ENCODE data around the gene PRMT9. TPM values are rescaled to one million over a fixed set of nuclear protein-coding genes. Genes with fewer than 3 reads are reported as not detected.

The PRMT9 gene
- total RNA-seq, 4 donors from 2014 or later, result 5.2 to 9.1 (median 5.5) TPM

- no peak overlapping the region for H3K27ac ChIP-seq
- no peaks in the 10 kb centered on the region for H3K9me3 ChIP-seq
- H3K4me3 ChIP-seq, result no peak overlapping the region
- TF ChIP-seq CTCF (IDR thresholded peaks at IDR 0.05 in 4 of 5, conservative IDR thresholded peaks at IDR 0.05 in 1 of 5) (no peak), POLR2A (IDR thresholded peaks at IDR 0.05) (no peak)
- H3K27me3 ChIP-seq, result no peaks in the 10 kb centered on the region
- DNase-seq (no peak), ATAC-seq (no peak)
- no peaks in the 10 kb centered on the region for H3K4me1 ChIP-seq
- in situ Hi-C loops (cut with MboI; ENCODE audit: low sequenced_read_pairs in 4 of 4) (no loop called here), intact Hi-C loops (cut with DNase I; ENCODE audit: low total_unique reads) (loop anchor here (10.0 kb wide), 1 partner anchor 604 kb away; no protein-coding TSS in a partner anchor)
- H3K36me3 ChIP-seq, result no peaks in the 10 kb centered on the region
Observed at GRCh38 chr4:147610686-147611085, 73.3 kb downstream of the PRMT9 start.

GRCh38 chr4:147607471-147607870 lies 76.5 kb downstream of the PRMT9 start:
- in situ Hi-C loops (cut with MboI; ENCODE audit: low sequenced_read_pairs in 4 of 4) (no loop called here), intact Hi-C loops (cut with DNase I; ENCODE audit: low total_unique reads) (no loop called here)
- Histone ChIP-seq H3K4me1 (no peaks in the 10 kb centered on the region), H3K36me3 (no peaks in the 10 kb centered on the region), H3K4me3 (no peak overlapping the region), H3K9me3 (no peaks in the 10 kb centered on the region), H3K27ac (no peak overlapping the region), H3K27me3 (no peaks in the 10 kb centered on the region)
- ATAC-seq, result no peak
- no peak for TF ChIP-seq POLR2A (IDR thresholded peaks at IDR 0.05)
- no peak for TF ChIP-seq CTCF (IDR thresholded peaks at IDR 0.05 in 4 of 5, conservative IDR thresholded peaks at IDR 0.05 in 1 of 5)
- DNase-seq, result no peak

- Histone ChIP-seq H3K36me3 (no peaks in the 10 kb centered on the region), H3K27ac (no peak overlapping the region), H3K9me3 (no peaks in the 10 kb centered on the region), H3K4me1 (no peaks in the 10 kb centered on the region), H3K4me3 (no peak overlapping the region), H3K27me3 (no peaks in the 10 kb centered on the region)
- in situ Hi-C loops (cut with MboI; ENCODE audit: low sequenced_read_pairs in 4 of 4), result no loop called here
- no peak for TF ChIP-seq POLR2A (IDR thresholded peaks at IDR 0.05)
- TF ChIP-seq CTCF (IDR thresholded peaks at IDR 0.05 in 4 of 5, conservative IDR thresholded peaks at IDR 0.05 in 1 of 5), result no peak
- no peak for DNase-seq
- intact Hi-C loops (cut with DNase I; ENCODE audit: low total_unique reads), result no loop called here
- no peak for ATAC-seq
Observed at GRCh38 chr4:147605499-147605898, 78.5 kb downstream of the PRMT9 start.

- no peak for DNase-seq
- in situ Hi-C loops (cut with MboI; ENCODE audit: low sequenced_read_pairs in 4 of 4), result loop anchor here in 3 of 4 donors (25.0 kb wide), 3 partner anchors 437 to 587 kb away; no protein-coding TSS in a partner anchor
- Histone ChIP-seq H3K36me3 (no peaks in the 10 kb centered on the region), H3K27me3 (no peaks in the 10 kb centered on the region), H3K4me3 (no peak overlapping the region), H3K27ac (no peak overlapping the region), H3K4me1 (no peaks in the 10 kb centered on the region), H3K9me3 (no peaks in the 10 kb centered on the region)
- ATAC-seq, result no peak
- TF ChIP-seq POLR2A (IDR thresholded peaks at IDR 0.05) (no peak), CTCF (IDR thresholded peaks at IDR 0.05 in 4 of 5, conservative IDR thresholded peaks at IDR 0.05 in 1 of 5) (no peak)
- intact Hi-C loops (cut with DNase I; ENCODE audit: low total_unique reads), result loop anchor here (10.0 kb wide), 2 partner anchors 435 to 485 kb away; no protein-coding TSS in a partner anchor
Observed at GRCh38 chr4:147599769-147600168, 84.2 kb downstream of the PRMT9 start.

GRCh38 chr4:147599206-147599605 lies 84.8 kb downstream of the PRMT9 start:
- no peak overlapping the region for H3K4me3 ChIP-seq
- no peak overlapping the region for H3K27ac ChIP-seq
- no peak for ATAC-seq
- H3K4me1 ChIP-seq, result no peaks in the 10 kb centered on the region
- H3K9me3 ChIP-seq, result no peaks in the 10 kb centered on the region
- intact Hi-C loops (cut with DNase I; ENCODE audit: low total_unique reads), result loop anchor here (10.0 kb wide), 2 partner anchors 434 to 484 kb away; no protein-coding TSS in a partner anchor
- in situ Hi-C loops (cut with MboI; ENCODE audit: low sequenced_read_pairs in 4 of 4), result loop anchor here in 3 of 4 donors (25.0 kb wide), 3 partner anchors 437 to 587 kb away; no protein-coding TSS in a partner anchor
- no peak for DNase-seq
- TF ChIP-seq CTCF (IDR thresholded peaks at IDR 0.05 in 4 of 5, conservative IDR thresholded peaks at IDR 0.05 in 1 of 5) (no peak), POLR2A (IDR thresholded peaks at IDR 0.05) (no peak)
- no peaks in the 10 kb centered on the region for H3K36me3 ChIP-seq
- no peaks in the 10 kb centered on the region for H3K27me3 ChIP-seq
